GM18507 (cell line): Measurements from ENCODE around the gene ZBTB46.
"Not testable (repeated sequence)": the region's sequence is repeated elsewhere in the genome, so short reads cannot be mapped to it uniquely, and the experiment has no call there.

Source experiments
- DNase-seq: peaks from one replicate; pipeline ENCODE4 v3.0.0; 2011; ENCODE audit warnings: low read depth; ENCODE audit not compliant: insufficient read length; ENCODE audit errors: extremely low spot score
- FAIRE-seq: peaks from 2 replicates; lab custom pipeline; 2011; peaks lifted over from hg19 to GRCh38; lab: Jason Lieb, UNC

Gene ZBTB46, protein sequence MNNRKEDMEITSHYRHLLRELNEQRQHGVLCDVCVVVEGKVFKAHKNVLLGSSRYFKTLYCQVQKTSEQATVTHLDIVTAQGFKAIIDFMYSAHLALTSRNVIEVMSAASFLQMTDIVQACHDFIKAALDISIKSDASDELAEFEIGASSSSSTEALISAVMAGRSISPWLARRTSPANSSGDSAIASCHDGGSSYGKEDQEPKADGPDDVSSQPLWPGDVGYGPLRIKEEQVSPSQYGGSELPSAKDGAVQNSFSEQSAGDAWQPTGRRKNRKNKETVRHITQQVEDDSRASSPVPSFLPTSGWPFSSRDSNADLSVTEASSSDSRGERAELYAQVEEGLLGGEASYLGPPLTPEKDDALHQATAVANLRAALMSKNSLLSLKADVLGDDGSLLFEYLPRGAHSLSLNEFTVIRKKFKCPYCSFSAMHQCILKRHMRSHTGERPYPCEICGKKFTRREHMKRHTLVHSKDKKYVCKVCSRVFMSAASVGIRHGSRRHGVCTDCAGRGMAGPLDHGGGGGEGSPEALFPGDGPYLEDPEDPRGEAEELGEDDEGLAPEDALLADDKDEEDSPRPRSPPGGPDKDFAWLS

DNA sequence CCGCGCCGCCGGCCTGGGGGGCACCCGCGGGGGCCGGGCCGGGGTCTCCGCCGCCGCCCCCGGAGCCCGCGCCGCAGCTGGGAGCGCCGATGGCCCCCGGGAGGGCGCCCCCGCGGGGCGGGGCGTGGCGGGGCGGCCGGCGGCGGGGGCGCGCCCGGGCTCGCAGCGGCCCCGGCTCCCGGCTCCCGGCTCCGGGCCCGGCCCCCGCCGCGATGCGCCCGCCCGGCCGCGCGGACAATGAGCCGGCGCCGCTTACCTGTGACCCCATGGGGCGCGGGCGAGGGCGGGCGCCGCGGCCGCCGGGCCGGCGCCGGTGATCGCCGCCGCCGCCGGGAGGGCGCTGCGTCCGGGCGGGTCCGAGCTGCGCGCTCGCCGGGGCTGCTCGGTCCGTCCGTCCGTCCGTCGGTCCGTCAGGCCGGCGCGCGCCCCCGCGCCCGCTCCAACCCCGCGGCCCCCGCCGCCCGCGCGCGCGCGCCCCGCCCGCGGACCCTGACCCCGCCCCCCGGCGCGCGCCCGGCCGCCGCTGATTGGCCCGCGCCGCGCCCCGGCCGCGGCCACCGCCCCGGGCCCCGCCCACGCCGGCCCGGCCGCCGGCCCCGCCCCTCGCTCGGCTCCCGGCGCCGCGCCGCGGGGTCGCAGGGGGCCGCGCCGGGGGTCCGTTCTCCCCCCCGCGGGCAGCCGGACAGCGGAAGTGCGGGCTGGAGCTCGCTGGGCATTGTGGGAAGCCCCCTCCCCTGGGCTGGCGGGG, at the start of gene ZBTB46:
TSS of gene ZBTB46 (minus strand) at position 424 of the 748 bp plus-strand sequence. CDS start 40,507 bp downstream, outside the sequence.
- FAIRE-seq (no peak), DNase-seq (peak; percentile 89)

DNA sequence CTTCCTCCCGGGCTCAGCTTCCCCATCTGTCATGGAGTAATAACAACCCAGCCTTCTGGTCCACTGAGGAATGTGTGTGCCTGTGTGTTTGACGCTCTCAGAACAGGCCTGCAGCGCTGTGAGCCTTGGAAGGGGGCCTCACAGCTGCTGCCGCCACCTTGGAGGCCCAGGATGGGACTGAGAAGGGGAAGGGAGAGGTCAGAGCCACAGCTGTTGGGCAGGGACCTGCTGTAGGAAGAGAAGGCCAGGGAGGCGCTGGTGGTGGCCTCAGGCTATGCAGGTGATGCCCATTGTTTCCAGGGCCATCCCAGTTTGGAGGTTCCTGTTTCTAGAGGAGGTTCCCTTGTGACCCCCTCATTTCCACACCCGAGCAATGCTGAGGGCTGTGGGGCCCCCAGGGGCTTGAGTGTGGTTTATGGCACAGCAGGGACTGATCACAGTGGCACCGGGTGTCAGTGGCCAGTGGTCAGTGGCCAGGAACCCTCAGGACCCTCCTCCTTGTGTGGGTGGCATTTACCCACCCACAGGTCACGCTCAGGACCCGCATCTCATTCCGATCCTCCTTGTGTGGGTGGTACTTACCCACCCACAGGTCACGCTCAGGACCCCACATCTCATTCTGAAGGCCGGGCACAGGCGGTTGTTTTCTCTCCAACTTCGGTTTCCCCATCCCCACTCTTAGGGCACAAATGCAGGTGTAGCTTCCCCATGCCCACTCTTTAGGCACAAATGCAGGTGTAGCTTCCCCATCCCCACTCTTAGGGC, 48.0 kb upstream of the ZBTB46 start:
- no peak for FAIRE-seq
- no peak for DNase-seq

DNA sequence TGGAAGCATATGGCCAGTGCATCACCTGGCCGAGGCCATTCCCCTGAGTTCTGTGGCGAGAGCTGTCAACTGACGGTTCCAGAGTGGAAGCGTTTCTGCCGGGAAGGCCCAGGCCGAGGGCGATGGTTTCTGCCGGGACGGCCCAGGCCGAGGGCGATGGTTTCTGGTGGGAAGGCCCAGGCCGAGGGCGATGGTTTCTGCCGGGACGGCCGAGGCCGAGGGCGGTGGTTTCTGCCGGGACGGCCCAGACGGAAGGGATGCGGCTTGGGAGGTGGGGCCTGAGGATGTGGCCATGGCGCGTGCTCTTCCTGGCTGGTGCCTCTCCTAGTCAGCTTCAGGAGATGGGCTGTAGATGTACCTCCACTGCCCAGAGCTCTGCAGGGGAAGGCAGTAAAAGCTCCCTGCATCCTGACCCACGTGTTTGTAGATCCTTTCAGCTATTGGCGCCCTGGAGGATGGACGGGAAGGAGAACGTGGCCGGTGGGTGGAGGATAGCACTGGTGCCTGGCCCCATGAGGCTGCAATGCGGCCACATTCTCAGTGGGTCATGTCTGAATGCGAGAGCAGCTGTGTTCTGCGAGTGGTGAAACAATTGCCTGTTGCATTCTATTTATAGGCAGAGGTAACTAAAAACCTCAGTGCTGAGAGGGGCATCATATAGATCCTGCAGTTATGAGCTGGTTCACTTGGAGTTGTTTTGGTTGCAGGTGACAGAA, 46.8 kb upstream of the ZBTB46 start:
- DNase-seq (no peak), FAIRE-seq (no peak)

DNA sequence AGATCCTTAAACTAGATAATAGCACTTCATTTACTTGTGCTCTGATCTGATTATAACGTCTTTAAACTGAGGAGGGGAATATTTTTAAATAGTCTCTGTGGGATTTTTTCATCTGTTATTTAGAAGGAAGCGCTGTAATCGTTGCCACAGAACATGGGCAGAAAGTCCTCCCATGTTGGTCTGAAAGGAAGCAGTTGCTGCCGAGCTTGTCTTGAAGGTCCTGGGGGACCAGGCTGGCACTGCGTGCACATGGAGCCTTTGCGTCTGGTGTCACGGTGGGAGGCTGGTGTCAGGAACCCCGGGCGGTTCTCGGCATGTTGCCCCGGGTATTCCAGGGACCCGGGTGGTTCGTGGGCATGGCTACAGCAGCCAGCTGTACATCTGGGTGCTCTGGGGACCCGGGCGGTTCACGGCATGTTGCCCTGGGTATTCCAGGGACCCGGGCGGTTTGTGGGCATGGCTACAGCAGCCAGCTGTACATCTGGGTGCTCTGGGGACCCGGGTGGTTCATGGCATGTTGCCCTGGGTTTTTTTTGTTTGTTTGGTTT, 45.5 kb upstream of the ZBTB46 start:
- FAIRE-seq = no peak

DNA sequence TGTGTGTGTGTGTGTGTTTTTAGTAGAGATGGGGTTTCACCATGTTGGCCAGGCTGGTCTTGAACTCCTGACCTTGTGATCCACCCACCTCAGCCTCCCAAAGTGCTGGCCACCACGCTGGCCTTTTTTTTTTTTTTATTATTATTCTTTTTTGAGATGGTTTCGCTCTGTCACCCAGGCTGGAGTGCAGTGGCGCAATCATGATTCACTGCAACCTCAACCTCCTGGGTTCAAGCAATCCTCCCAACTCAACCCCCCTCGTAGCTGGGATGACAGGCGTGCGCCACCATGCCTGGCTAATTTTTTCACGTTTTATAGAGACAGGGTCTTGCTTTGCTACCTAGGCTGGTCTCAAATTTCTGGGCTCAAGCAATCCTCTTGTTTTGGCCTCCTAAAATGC, 43.2 kb upstream of the ZBTB46 start:
- FAIRE-seq = not testable (repeated sequence)

More for the DNA sequence above, 45.5 kb upstream of the ZBTB46 start:
- DNase-seq = no peak

DNA sequence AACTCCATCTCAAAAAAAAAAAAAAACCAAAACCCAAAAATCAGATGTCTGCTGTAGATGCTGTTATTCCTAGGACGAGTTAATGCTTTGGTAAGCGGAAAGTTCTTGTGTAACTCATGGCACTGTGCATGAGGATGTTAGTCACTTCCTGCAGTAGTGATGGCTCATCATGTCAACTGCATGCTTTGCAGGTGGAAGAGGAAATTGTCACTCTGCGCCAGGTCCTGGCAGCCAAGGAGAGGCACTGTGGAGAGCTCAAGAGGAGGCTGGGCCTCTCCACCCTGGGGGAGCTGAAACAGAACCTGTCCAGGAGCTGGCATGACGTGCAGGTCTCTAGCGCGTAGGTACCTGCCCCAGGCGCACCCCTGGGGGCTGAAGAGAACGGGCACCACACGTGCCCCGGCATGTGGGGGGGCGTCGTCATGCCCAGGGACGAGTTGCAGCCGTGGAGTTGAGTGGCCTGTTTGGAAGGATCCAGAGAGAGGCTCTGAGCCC, 42.5 kb upstream of the ZBTB46 start:
- DNase-seq (no peak), FAIRE-seq (no peak)

More for the DNA sequence above, 43.2 kb upstream of the ZBTB46 start:
- DNase-seq = not testable (repeated sequence)

DNA sequence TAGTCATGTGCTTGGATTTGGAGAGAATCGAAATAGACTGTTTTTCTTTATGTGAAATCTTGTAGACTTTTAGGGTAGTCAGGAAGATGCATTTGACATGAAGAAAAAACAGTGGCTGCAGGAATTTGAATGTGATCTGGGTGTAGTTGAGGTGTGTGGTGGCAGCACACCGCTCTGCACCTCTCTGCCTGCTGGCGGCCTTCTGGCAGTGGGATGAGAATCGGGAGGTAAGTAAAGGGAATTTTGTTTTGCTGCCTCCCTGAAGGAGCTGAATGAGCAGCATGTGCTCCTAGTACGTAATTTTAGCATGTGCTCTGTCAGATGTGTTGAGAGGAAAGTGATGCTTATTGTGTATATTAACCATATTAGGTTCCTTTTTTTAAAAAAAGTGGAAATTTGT, 37.2 kb upstream of the ZBTB46 start:
- DNase-seq = no peak
- FAIRE-seq = no peak

DNA sequence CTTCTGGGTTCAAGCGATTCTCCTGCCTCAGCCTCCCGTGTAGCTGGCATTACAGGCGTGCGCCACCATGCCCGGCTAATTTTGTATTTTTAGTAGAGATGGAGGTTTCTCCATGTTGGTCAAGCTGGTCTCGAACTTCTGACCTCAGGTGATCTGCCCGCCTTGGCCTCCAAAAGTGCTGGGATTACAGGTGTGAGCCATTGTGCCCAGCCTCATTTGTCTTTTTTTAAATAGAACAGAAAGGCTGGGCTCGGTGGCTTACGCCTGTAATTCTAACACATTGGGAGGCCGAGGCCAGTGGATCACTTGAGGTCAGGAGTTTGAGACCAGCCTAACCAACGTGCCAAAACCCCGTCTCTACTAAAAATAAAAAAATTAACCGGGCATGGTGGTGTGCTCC, 36.0 kb upstream of the ZBTB46 start:
- not testable (repeated sequence) for FAIRE-seq

DNA sequence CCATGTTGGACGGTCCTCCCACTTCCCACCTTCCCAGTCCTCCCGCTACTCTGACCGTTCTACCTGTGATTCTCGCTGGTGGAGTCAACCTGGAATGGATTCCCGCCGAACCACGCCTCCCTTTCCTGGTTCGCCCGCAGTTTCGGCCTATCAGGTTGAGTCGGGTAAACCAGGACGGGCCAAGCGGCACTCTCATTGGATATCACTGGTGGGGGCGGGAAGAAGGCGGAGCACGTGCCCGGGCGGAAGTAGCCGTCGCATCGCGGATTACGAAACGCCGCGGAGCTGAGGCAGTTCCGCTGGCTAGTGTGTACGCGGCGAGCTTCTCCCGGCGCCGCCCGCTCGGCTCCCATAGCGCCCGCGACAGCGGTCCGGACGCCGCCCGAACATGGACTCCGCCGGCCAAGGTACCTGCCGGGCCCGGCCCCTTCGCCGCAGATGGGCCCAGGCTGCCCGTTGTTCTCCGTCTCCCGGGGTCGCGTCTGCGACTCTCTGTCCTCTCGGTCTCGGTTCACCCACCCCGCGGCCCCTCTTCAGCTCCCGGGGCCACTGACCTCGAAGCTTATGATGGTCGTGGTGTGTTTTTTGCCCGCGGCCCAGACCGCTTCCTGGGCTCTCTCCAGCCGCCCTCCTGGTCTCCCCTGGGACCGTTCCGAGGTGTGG, 34.0 kb upstream of the ZBTB46 start, which contains the start of gene TPD52L2:
TSS of gene TPD52L2 (plus strand) at position 293 of the 663 bp plus-strand sequence. CDS start at position 389, 96 bp downstream.
- FAIRE-seq (peak; percentile 96), DNase-seq (peak; percentile 95)

More for the DNA sequence above, 36.0 kb upstream of the ZBTB46 start:
- DNase-seq = not testable (repeated sequence)

DNA sequence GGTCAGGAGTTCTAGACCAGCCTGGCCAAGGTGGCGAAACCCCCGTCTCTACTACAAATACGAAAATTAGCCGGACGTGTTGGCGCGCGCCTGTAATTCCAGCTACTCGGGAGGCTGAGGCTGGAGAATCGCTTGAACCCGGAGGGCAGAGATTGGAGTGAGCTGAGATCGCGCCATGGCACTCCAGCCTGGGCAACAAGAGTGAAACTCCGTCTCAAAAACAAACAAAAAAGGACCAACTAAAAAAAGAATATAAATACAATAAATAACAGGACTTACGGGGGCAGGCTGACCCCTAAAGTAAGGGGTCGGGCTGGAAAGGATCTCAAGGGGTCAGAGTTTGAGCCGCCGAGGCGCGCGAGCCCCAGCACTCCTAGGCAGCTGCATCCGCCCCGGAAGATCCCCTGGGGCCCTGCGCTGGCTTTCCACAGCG, 33.5 kb upstream of the ZBTB46 start:
- FAIRE-seq (no peak), DNase-seq (no peak)

DNA sequence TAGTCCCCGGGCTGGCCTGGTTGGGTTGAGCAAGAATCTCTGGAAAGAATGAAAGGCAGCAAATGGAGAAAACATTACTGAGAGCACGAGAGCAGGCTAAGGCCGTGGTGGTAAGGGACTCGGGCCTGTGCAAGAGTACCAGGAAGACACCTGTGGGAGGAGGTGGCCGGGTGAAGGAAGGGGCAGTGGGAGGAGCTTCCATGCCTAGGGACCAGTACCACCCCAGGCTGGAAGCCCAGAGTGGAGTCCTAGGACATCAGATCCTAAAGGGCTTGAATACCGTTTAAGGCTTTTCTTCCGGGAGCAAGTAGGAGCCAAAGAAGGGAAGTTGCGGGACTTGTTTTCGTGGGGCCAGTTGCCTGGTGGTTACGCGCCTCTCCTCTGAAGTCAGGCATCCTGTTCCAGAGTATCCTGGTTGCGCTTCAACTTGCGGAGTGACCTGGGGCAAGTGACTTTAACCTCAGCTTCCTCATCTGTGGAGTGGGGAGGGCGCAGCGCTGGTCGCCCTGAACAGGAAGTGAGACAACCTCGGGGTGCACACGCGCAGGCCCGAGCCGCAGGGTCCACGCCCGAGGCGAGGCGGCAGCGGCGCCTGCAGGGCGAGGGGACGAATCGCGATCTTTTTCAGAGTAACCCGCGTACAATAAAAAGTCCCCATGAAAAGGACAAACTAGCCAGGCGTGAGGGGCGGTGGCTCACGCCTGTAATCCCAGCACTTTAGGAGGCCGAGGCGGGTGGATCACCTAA, 32.9 kb upstream of the ZBTB46 start:
- peak; percentile 91 for FAIRE-seq

DNA sequence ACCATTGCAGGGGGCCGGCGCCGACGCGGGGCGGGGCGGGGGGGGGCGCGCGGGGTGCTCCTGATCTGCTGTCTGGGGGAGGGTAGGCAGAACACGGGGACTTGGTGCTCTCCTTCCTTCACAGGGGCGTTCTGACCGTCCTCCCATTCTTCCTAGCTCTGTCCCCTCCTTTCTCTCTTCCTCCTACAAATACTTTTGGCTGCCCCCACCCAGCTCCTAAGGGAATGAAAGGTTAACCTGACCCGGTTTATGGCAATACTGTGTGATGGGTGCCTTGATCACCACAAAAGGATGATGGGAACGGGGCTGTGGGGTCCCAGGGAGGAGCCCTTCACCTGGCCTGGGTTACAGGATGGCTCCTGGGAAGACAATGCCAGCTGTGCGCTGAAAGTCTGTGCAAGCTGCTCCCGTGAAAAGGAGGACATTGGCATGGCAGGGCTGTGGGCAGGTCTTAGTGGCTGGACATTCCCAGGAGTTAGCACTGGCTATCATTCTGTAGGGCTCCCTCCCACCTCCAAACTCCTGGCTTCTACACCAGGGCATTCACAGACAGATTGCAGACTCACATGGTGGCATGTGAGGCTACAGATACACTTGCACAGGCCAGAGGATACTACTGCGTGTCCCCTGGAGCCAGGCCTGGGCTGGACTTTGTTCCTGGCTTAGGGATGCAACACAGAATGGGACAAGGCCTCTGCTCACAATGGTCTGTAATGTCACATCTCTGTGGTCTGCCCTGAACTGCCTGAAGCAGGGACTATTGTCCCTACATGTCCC, 32.1 kb upstream of the ZBTB46 start:
- no peak for DNase-seq
- no peak for FAIRE-seq

More for the DNA sequence above, 32.9 kb upstream of the ZBTB46 start:
- peak; percentile 84 for DNase-seq

DNA sequence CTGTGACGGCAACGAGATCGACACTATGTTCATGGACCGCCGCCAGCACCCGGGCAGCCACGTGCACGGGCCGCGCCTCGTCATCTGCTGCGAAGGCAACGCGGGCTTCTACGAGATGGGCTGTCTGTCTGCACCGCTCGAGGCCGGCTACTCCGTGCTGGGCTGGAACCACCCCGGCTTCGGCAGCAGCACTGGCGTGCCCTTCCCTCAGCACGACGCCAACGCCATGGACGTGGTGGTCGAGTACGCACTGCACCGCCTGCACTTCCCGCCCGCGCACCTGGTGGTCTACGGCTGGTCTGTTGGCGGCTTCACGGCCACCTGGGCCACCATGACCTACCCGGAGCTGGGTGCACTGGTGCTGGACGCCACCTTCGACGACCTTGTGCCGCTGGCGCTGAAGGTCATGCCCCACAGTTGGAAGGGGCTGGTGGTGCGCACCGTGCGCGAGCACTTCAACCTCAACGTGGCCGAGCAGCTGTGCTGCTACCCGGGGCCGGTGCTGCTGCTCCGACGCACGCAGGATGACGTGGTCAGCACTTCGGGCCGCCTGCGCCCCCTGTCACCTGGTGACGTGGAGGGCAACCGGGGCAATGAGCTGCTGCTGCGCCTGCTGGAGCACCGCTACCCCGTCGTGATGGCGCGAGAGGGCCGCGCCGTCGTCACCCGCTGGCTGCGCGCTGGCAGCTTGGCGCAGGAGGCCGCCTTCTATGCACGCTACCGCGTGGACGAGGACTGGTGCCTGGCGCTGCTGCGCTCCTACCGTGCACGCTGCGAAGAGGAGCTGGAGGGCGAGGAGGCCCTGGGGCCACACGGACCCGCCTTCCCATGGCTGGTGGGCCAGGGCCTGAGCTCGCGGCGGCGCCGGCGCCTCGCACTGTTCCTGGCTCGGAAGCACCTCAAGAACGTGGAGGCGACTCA, 31.2 kb upstream of the ZBTB46 start:
- FAIRE-seq (no peak), DNase-seq (no peak)

DNA sequence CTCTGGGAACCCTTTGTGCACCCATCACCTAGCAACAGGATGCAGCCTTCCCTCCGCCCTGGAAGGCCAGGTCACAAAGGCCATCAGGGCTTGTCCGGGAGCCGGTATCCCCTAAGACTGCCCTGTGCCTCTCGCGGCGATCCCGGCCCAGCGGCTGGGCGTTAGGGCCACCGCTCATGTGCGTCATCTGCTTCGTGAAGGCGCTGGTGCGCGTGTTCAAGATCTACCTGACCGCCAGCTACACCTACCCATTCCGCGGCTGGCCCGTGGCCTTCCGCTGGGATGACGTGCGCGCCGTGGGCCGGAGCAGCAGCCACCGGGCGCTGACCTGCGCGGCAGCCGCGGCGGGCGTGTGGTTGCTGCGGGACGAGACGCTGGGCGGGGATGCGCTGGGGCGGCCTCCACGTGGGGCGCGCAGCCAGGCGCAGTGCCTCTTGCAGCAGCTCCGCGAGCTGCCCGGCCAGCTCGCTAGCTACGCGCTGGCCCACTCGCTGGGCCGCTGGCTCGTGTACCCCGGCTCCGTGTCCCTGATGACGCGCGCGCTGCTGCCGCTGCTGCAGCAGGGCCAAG, 30.4 kb upstream of the ZBTB46 start, which contains the start of gene ABHD16B:
TSS of gene ABHD16B (plus strand) at position 134 of the 570 bp plus-strand sequence. CDS start at position 177, 43 bp downstream.
- no peak for DNase-seq
- FAIRE-seq = no peak
